Activated T-helper 1 cell treated with anti-CD3 and anti-CD28 coated beads, Interleukin-12 subunit alpha, Interleukin-12 subunit beta, Interleukin-2, Interleukin-4 antibody, amounts not matched to agents 30 ng/mL and 10 ng/mL and 1 ng/mL, durations not matched to agents 14 hours and 24 hours and 36 hours (primary cell): ENCODE measurements around the gene CD164L2. TPM values are rescaled to one million over a fixed set of nuclear protein-coding genes. Genes with fewer than 3 reads are reported as not detected.

Experiments
- DNase-seq: peaks from one replicate; pipeline ENCODE4 v3.0.0; 2021; ENCODE audit warnings: low spot score
- H3K27ac Mint-ChIP-seq: one replicate; pipeline ENCODE4 v1.8.0; 2021; ENCODE audit warnings: mild to moderate bottlenecking, mixed read lengths
- H3K27me3 Mint-ChIP-seq: one replicate; pipeline ENCODE4 v1.8.0; 2022; ENCODE audit warnings: mild to moderate bottlenecking, moderate library complexity, mixed read lengths; ENCODE audit not compliant: insufficient read depth
- H3K36me3 Mint-ChIP-seq: one replicate; pipeline ENCODE4 v1.8.0; 2021; ENCODE audit warnings: low read depth, mixed read lengths
- H3K4me1 Mint-ChIP-seq: one replicate; pipeline ENCODE4 v1.8.0; 2021; ENCODE audit warnings: low read depth, mixed read lengths
- H3K4me3 Mint-ChIP-seq: one replicate; pipeline ENCODE4 v1.8.0; 2021; ENCODE audit warnings: mild to moderate bottlenecking, moderate library complexity, mixed read lengths
- H3K9me3 Mint-ChIP-seq: one replicate; pipeline ENCODE4 v1.8.0; 2021; ENCODE audit warnings: mixed read lengths
- intact Hi-C: fragments of 100-400 bp; cut with micrococcal nuclease; formaldehyde crosslinking; loops from one replicate; pipeline ENCODE4 v1.15.1; 2024
- total RNA-seq: library from RNA; stranded (reverse); gene quantifications from 2 replicates; pipeline ENCODE4 v1.2.3, GENCODE V29; 2022

Gene CD164L2
- total RNA-seq, 1 donor from 2014 or later: not detected

GRCh38 chr1:27377760-27378495 lies 5.2 kb downstream of the CD164L2 start:
- Mint-ChIP-seq H3K27ac (no peak overlapping the region), H3K36me3 (no peaks in the 10 kb centered on the region), H3K4me1 (no peaks in the 10 kb centered on the region), H3K9me3 (no peaks in the 10 kb centered on the region), H3K27me3 (peaks cover 7% of the 10 kb centered on the region), H3K4me3 (no peak overlapping the region)
- DNase-seq: no peak
- intact Hi-C loops: no loop called here

- intact Hi-C loops: no loop called here
- no peak for DNase-seq
- Mint-ChIP-seq H3K36me3 (no peaks in the 10 kb centered on the region), H3K27me3 (no peaks in the 10 kb centered on the region), H3K9me3 (no peaks in the 10 kb centered on the region), H3K27ac (no peak within 1 kb of the TSS), H3K4me3 (no peak within 1 kb of the TSS), H3K4me1 (peaks cover 8% of the 10 kb centered on the region)
These were observed 8.6 kb downstream of the CD164L2 start, which contains the start of gene FCN3 for GRCh38 chr1:27374362-27375086. Gene FCN3, minus strand, starts transcription at chr1:27374824. Its CDS starts 6 bp downstream, at chr1:27374818.

- no peaks in the 10 kb centered on the region for H3K9me3 Mint-ChIP-seq
- H3K27me3 Mint-ChIP-seq: no peaks in the 10 kb centered on the region
- no peak for DNase-seq
- H3K4me3 Mint-ChIP-seq: no peak overlapping the region
- intact Hi-C loops: no loop called here
- H3K36me3 Mint-ChIP-seq: no peaks in the 10 kb centered on the region
- no peak overlapping the region for H3K27ac Mint-ChIP-seq
- peaks cover 16% of the 10 kb centered on the region for H3K4me1 Mint-ChIP-seq
These were observed 10.1 kb downstream of the CD164L2 start for GRCh38 chr1:27372808-27373690.

GRCh38 chr1:27372022-27372807 lies 10.9 kb downstream of the CD164L2 start:
- no peak overlapping the region for H3K27ac Mint-ChIP-seq
- intact Hi-C loops: no loop called here
- no peak overlapping the region for H3K4me3 Mint-ChIP-seq
- DNase-seq: no peak
- no peaks in the 10 kb centered on the region for H3K27me3 Mint-ChIP-seq
- no peaks in the 10 kb centered on the region for H3K9me3 Mint-ChIP-seq
- peaks cover 22% of the 10 kb centered on the region for H3K4me1 Mint-ChIP-seq
- no peaks in the 10 kb centered on the region for H3K36me3 Mint-ChIP-seq

GRCh38 chr1:27368869-27369582 lies 14.1 kb downstream of the CD164L2 start:
- Mint-ChIP-seq H3K27ac (peak overlapping the region; percentile 56), H3K36me3 (no peaks in the 10 kb centered on the region), H3K4me3 (no peak overlapping the region), H3K27me3 (no peaks in the 10 kb centered on the region), H3K9me3 (no peaks in the 10 kb centered on the region), H3K4me1 (peaks cover 38% of the 10 kb centered on the region)
- intact Hi-C loops: no loop called here
- no peak for DNase-seq

DNA sequence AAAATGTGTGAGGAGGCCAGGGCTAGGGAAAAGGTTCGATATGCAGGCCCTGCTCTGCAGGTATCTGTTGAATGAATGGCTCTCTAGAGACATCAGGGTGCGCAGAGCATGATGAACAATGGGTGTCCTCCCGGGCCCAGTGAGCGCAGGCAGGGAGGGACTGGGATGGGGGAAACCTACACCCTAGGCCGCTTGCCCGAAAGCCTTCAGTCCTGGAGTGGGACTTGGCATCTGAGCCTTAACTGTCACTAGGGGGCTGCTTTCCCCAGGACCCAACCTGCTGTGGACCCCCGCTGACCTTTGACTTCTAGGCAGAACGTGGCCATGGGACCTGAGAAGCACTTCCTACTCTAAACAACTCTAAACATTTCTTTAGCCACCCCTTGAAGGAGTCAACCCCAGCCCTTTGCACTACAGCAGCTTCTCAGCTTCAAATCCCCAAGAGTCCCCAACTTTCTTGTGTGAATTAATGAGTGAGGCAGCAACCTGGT lies 15.9 kb downstream of the CD164L2 start:
- H3K4me1 Mint-ChIP-seq: peaks cover 38% of the 10 kb centered on the region
- peak overlapping the region; percentile 65 for H3K27ac Mint-ChIP-seq
- DNase-seq: no peak
- no peaks in the 10 kb centered on the region for H3K9me3 Mint-ChIP-seq
- H3K36me3 Mint-ChIP-seq: no peaks in the 10 kb centered on the region
- intact Hi-C loops: no loop called here
- peak overlapping the region; percentile 80 for H3K4me3 Mint-ChIP-seq
- no peaks in the 10 kb centered on the region for H3K27me3 Mint-ChIP-seq

- Mint-ChIP-seq H3K9me3 (no peaks in the 10 kb centered on the region), H3K27ac (peak within 1 kb of the TSS; percentile 86), H3K4me3 (peak within 1 kb of the TSS; percentile 90), H3K4me1 (peaks cover 38% of the 10 kb centered on the region), H3K27me3 (no peaks in the 10 kb centered on the region), H3K36me3 (no peaks in the 10 kb centered on the region)
- peak; percentile 46 for DNase-seq
- intact Hi-C loops: loop anchor here (1.0 kb wide), 1 partner anchor 445 kb away; the partner anchor contains the start of gene NUDC
These were observed 16.5 kb downstream of the CD164L2 start, which contains the start of gene MAP3K6 for GRCh38 chr1:27366411-27367159. Gene MAP3K6, minus strand, starts transcription at chr1:27366961. Its CDS starts 364 bp downstream, at chr1:27366597.

DNA sequence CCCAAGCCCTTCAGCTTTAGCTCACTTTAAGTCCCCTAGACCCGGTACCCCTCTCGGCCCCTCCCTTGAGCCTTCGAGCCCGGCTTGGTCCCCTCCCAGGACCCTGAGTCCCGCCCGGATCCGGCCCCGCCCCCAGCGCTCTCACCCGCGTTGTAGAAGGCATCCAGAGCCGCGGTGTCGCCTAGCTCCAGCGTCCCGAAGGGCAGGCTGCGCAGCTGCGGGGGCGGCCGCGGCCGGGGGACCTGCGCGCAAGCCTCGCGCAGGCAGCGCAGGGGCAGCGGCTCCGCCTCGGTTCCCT lies 17.1 kb downstream of the CD164L2 start:
- DNase-seq: peak; percentile 77
- peak overlapping the region; percentile 86 for H3K27ac Mint-ChIP-seq
- H3K9me3 Mint-ChIP-seq: no peaks in the 10 kb centered on the region
- H3K4me1 Mint-ChIP-seq: peaks cover 38% of the 10 kb centered on the region
- intact Hi-C loops: loop anchor here (1.0 kb wide), 1 partner anchor 445 kb away; the partner anchor contains the start of gene NUDC
- peak overlapping the region; percentile 90 for H3K4me3 Mint-ChIP-seq
- H3K27me3 Mint-ChIP-seq: no peaks in the 10 kb centered on the region
- H3K36me3 Mint-ChIP-seq: no peaks in the 10 kb centered on the region

DNA sequence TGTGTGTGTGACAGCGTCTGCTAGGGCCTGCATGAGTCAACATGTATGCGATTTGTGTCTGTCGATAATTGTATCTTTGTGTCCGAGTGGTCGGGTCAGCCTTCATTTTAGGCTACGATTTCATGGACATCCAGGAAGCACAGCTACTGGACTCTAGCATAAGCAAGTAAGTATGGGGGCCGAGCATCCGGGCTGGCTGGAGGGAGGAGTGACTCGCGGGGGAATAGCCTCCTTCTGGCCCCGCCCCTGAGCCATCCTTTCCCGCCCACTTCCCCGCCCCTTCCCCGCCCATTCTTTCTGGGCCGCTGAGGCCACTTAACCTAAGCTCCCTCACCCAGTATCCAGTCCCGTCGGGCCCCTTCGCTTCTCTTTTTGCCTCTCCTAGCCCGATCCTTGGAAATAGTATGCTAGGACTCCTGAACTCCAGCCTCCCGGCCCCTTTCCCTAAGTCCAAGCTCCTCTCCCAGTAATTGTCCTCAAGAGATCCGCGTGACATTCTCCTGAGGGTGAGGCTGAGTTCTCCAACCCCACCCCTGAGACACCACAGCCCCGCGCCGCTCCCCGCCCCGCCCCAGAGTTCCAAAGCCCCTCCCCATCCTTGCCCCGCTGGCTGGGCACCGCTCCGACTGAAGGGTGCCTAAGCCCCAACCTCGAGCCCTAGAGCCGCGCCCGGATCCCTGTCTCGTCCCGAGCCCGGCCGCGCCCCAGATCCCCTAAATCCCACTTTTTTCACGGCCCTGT lies 17.6 kb downstream of the CD164L2 start:
- H3K4me3 Mint-ChIP-seq: peak overlapping the region; percentile 90
- H3K36me3 Mint-ChIP-seq: no peaks in the 10 kb centered on the region
- peak; percentile 60 for DNase-seq
- intact Hi-C loops: loop anchor here (1.0 to 2.0 kb wide), 6 partner anchors 8 to 444 kb away; partner anchors contain the start of genes CD164L2, GPR3, NUDC and STX12
- H3K27me3 Mint-ChIP-seq: no peaks in the 10 kb centered on the region
- peaks cover 38% of the 10 kb centered on the region for H3K4me1 Mint-ChIP-seq
- peak overlapping the region; percentile 86 for H3K27ac Mint-ChIP-seq
- no peaks in the 10 kb centered on the region for H3K9me3 Mint-ChIP-seq

- peaks cover 39% of the 10 kb centered on the region for H3K4me1 Mint-ChIP-seq
- no peaks in the 10 kb centered on the region for H3K9me3 Mint-ChIP-seq
- peak overlapping the region; percentile 90 for H3K4me3 Mint-ChIP-seq
- no peak for DNase-seq
- no peaks in the 10 kb centered on the region for H3K36me3 Mint-ChIP-seq
- intact Hi-C loops: loop anchor here (1.0 to 2.0 kb wide), 5 partner anchors 8 to 408 kb away; partner anchors contain the start of genes CD164L2, GPR3, STX12 and TMEM222
- peak overlapping the region; percentile 86 for H3K27ac Mint-ChIP-seq
- no peaks in the 10 kb centered on the region for H3K27me3 Mint-ChIP-seq
These were observed 18.3 kb downstream of the CD164L2 start for GRCh38 chr1:27364696-27365371.
